ENCODE data around the gene ARID5B. TPM values are rescaled to one million over a fixed set of nuclear protein-coding genes. Genes with fewer than 3 reads are reported as not detected.
A peak's percentile ranks its signal among the peaks of the same experiment; 100 is the strongest.

ARID5B gene
- total and polyA plus RNA-seq, 2 of the 4 experiments (the other 2 are of a cell fraction), result 41.0 to 125 TPM

DNA sequence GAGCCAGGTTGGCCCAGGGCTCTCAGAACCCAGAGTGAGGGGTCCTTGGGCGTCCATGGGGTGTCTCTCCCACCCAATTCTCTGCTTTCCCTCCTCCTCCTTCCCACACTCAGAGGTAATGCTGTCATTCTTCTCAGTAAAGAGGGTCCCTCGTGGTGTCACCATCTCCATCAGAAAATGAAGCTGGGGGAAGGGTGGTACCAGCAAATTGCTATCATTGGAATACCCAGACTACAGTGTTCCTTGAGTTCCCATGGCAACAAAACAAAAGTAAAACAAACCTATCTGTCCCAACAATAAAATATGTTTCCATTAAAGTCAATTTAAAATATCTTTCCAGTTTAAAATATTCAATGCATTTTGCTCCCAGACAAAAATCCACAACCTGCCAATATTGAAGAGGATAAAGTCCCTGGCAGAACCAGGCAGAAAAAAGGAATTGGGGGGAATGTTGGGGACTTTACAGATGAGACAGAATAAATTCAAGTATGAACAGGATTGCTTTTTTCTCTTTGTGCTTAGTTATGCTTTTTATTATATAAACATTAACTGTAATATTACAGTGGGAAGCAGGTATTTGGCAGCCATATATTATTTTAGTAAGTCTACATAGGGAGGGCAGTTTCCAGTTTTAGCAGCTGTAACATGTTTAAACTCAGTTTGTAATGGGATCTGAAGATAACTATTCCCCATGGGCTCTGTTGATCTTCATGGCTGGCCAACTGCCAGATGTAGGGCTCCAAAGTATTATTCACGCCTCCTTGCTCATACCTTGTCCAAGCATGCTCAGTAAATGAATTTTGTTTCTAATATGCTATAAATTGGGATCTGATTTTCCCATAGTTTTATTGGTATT, 182.1 kb downstream of the ARID5B start:
- Histone ChIP-seq H3K36me3 (ENCODE audit: control insufficient read depth, insufficient read depth, low read length) (peaks cover 56% of the 10 kb centered on the region), H4K8ac (ENCODE audit: low read depth in 2 of 2, low read length in 2 of 2) (peak overlapping the region; percentile 58 to 90), H3K9ac (ENCODE audit: low read depth, low read length) (peak overlapping the region; percentile 79), H4K20me1 (ENCODE audit: insufficient read depth, low read length) (peaks cover 21% of the 10 kb centered on the region), H4K91ac (ENCODE audit: insufficient read depth, low read depth, low read length) (peak overlapping the region; percentile 88), H4K5ac (ENCODE audit: low read depth, low read length) (peak overlapping the region; percentile 63), H3K9me3 (ENCODE audit: control insufficient read depth, insufficient read depth, low read length) (no peaks in the 10 kb centered on the region), H2AK9ac (replicated peaks; ENCODE audit: low read depth, low read length, poor library complexity) (peak overlapping the region; percentile 73), H3K14ac (replicated peaks; ENCODE audit: low read depth, low read length) (peak overlapping the region; percentile 92), H2BK5ac (ENCODE audit: low read depth, low read length, poor library complexity, severe bottlenecking) (peak overlapping the region; percentile 93), H3K27me3 (ENCODE audit: control insufficient read depth, insufficient read depth, low read length) (no peaks in the 10 kb centered on the region), H3K27ac (ENCODE audit: insufficient read depth, low read length) (peak overlapping the region; percentile 93), H2BK120ac (ENCODE audit: low read depth, low read length) (peak overlapping the region; percentile 89), H3K23ac (ENCODE audit: low read depth, low read length) (peak overlapping the region; percentile 90), H3K56ac (ENCODE audit: extremely low read depth, insufficient read depth, low read length) (peak overlapping the region; percentile 76), H3K4me2 (ENCODE audit: low read depth, low read length) (peak overlapping the region; percentile 24), H3K4ac (ENCODE audit: low read depth, low read length) (peak overlapping the region; percentile 95), H2AK5ac (ENCODE audit: low read depth, low read length) (peak overlapping the region; percentile 85), H3K4me3 (ENCODE audit: insufficient read depth, low read depth, low read length) (no peak overlapping the region), H2BK20ac (ENCODE audit: low read depth, low read length) (peak overlapping the region; percentile 88), H3K79me1 (ENCODE audit: low read depth in 1 of 2, low read length in 2 of 2) (peaks cover 15 to 59% of the 10 kb centered on the region in 2 experiments), H3K4me1 (ENCODE audit: control insufficient read depth, insufficient read depth, low read length) (peaks cover 34% of the 10 kb centered on the region), H2BK15ac (ENCODE audit: low read depth, low read length) (peak overlapping the region; percentile 53; the same call in 1 of the 3 replicates), H2AFZ (replicated peaks; ENCODE audit: low read length, poor library complexity) (no peak overlapping the region), H3K9me1 (ENCODE audit: insufficient read depth, low read length) (peaks cover 14% of the 10 kb centered on the region), H3K18ac (ENCODE audit: low read depth, low read length) (peak overlapping the region; percentile 64)
- no CpG with 5 or more reads among the region's 3 CpGs for WGBS, 2 experiments (ENCODE audit: extremely low coverage in 2 of 2, insufficient read length in 1 of 2)
- dilution Hi-C loops (cut with HindIII; ENCODE audit: low sequenced_read_pairs, unreplicated experiment) (no loop called here), in situ Hi-C loops (cut with MboI; ENCODE audit: low sequenced_read_pairs) (loop anchor here (25.0 kb wide), 1 partner anchor 1054 kb away; the partner anchor contains the start of gene NRBF2), intact Hi-C loops (cut with micrococcal nuclease) (loop anchor here (2.0 kb wide), 1 partner anchor 161 kb away; no protein-coding TSS in a partner anchor)
- CTCF ChIA-PET, result interaction anchor here (0.6 to 0.7 kb wide), 2 partner anchors 260 to 685 kb away, joined by 3 to 7 read pairs; no protein-coding TSS in a partner anchor
- POLR2A ChIA-PET (ENCODE audit: unreplicated experiment), result no interaction called here
- peak; percentile 84 for DNase-seq
- BruUV-seq (replicated peaks), result no TSS peak
- peak; percentile 1 for ATAC-seq (ENCODE audit: low read depth)
- TF ChIP-seq POLR2A (IDR thresholded peaks at IDR 0.05; ENCODE audit: low read depth, low read length) (no peak), BHLHE40 (IDR thresholded peaks at IDR 0.05; ENCODE audit: low read depth, low read length) (no peak), NFE2L2 (IDR thresholded peaks at IDR 0.05; ENCODE audit: low read depth, low read length) (no peak), RFX5 (IDR thresholded peaks at IDR 0.05; ENCODE audit: low read depth, low read length) (no peak), MXI1 (IDR thresholded peaks at IDR 0.05; ENCODE audit: borderline replicate concordance, low read depth, low read length) (no peak), MAZ (IDR thresholded peaks at IDR 0.05; ENCODE audit: borderline replicate concordance, low read depth, low read length) (no peak), ELK1 (IDR thresholded peaks at IDR 0.05; ENCODE audit: borderline replicate concordance, low read depth, low read length) (no peak), CEBPB (IDR thresholded peaks at IDR 0.05; ENCODE audit: low read depth, low read length) (no peak), CTCF (conservative IDR thresholded peaks at IDR 0.05; ENCODE audit: low read depth, low read length) (no peak), FOS (IDR thresholded peaks at IDR 0.05; ENCODE audit: low read depth, low read length) (no peak), RCOR1 (IDR thresholded peaks at IDR 0.05; ENCODE audit: insufficient replicate concordance, low read length) (no peak), MAFK (IDR thresholded peaks at IDR 0.05; ENCODE audit: low read depth, low read length) (no peak), CHD1 (IDR thresholded peaks at IDR 0.05; ENCODE audit: low read depth, low read length) (no peak)
- TF ChIP-seq, protein P1, sequence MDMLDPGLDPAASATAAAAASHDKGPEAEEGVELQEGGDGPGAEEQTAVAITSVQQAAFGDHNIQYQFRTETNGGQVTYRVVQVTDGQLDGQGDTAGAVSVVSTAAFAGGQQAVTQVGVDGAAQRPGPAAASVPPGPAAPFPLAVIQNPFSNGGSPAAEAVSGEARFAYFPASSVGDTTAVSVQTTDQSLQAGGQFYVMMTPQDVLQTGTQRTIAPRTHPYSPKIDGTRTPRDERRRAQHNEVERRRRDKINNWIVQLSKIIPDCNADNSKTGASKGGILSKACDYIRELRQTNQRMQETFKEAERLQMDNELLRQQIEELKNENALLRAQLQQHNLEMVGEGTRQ (IDR thresholded peaks at IDR 0.05; ENCODE audit: low read depth, low read length), result no peak
